Measurements from ENCODE around the gene CA10.

The CA10 gene

GRCh38 chr17:51819341-51820219 lies 338.9 kb downstream of the CA10 start:
- no peak for FAIRE-seq
- no peak for DNase-seq (ENCODE audit: low spot score)

GRCh38 chr17:51818777-51819176 lies 339.7 kb downstream of the CA10 start:
- peak; percentile 17 for DNase-seq (ENCODE audit: low spot score)
- no peak for FAIRE-seq

DNA sequence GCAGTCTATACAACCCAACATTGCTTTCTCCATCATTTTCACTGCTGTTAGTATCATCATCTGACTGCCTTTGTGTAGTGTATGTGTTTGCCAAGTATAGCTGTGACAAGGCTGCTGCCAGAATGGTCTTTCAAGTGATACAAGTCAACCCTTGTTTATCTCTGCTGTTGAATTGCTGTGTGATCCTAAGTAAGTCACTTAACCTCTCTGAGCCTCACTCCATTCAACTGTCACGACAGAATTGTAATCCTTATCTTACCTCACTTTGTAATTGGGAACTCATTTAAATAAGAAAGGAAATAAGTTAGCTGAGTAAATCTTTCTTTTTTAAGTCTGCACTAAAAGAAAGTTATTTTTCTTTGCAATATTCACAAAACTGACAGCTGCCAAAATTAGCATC lies 340.6 kb downstream of the CA10 start:
- FAIRE-seq (no peak), DNase-seq (ENCODE audit: low spot score) (no peak)

DNA sequence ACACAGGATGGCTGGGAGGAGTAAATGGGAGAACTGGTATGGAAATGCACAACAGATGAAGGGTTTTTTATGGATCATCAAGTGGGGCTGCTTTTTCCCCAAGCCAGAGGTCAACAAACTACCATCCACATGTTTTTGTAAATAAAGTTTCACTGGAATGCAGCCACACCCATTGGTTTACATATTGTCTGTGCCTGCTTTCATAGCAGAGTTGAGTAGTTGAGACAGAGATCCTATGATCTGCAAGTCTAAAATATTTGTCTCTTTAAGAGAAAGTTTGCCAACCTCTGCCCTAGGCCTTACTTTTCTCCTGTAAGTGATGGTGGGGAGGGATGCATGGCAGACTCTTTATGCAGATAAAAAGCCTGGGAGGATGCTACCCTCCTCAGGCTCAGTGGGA lies 341.4 kb downstream of the CA10 start:
- no peak for DNase-seq (ENCODE audit: low spot score)
- FAIRE-seq, result no peak

- DNase-seq (ENCODE audit: low spot score) (no peak), FAIRE-seq (no peak)
Measured at GRCh38 chr17:51815097-51815496, 343.4 kb downstream of the CA10 start.

DNA sequence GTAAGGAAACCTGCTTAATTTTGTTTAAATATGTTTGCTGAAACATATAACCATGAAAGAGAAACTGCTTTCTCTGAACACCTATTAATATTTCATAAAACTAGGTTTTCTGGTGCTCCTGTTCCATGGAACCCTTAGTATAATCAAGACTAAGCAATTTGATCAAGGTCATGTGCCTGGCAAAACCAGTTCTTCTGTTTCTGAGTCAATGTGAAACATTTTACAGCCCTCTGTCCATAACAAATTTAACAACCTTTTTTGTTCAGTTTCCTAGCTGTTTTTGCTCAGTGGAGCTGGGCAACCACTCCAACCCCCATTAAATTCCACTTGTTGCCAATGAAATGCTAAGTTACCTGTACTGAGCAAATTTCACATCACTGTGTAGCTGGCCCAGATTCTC lies 344.0 kb downstream of the CA10 start:
- FAIRE-seq (no peak), DNase-seq (ENCODE audit: low spot score) (no peak)

- no peak for FAIRE-seq
Measured at GRCh38 chr17:51813784-51814174, 344.7 kb downstream of the CA10 start.

DNA sequence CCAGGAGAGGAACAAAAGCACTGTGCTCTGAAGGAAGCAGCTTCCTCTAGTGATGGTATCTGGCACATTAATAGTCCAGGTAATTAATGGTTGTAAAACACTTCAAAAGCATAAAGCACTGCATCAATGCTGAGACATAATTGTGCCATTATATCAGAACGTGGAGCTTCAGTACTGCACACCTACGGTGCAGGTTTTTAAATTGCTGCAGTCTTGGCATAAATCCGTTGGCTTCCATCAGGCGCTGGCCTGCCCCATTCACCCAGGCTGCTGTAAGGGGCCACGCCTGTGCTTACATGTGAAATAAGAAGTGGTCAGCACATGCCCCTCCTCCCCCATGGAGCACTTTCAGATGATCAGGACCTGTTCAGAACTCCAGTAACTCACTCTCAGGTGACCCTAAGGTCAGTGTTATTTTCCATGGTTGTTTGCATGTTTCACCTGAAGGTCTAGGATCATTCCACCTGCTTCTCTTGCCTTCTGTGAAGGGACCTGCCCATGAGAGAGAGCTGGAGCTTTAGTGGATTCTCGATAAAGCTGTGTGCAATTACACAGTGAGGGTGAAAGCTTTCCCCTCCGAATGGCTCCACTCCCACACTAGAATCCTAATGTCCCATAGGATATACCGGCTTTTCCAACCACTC lies 345.3 kb downstream of the CA10 start:
- FAIRE-seq (no peak), DNase-seq (ENCODE audit: low spot score) (no peak)

More at GRCh38 chr17:51813784-51814174, 344.7 kb downstream of the CA10 start:
- no peak for DNase-seq (ENCODE audit: low spot score)

DNA sequence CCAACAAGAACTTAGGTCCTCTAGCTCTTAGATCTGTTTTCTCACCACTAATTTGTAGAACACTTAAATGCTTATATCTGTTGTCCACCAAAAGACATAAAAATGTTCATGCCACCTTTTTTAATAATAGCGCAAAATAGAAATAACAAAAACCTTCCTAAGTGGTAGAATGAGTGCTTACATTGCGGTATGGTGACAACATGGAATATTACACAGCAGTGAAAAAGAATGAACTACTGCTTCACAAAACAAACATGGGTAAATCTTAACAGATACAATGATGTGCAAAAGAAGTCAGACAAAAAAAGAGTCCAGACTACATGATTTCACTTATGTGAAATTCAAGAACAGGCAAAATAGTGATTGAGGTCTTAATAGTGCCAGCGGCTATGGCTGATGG lies 351.1 kb downstream of the CA10 start:
- no peak for DNase-seq (ENCODE audit: low spot score)
- no peak for FAIRE-seq

GRCh38 chr17:51805765-51806164 lies 352.7 kb downstream of the CA10 start:
- DNase-seq (ENCODE audit: low spot score) (no peak), FAIRE-seq (no peak)

DNA sequence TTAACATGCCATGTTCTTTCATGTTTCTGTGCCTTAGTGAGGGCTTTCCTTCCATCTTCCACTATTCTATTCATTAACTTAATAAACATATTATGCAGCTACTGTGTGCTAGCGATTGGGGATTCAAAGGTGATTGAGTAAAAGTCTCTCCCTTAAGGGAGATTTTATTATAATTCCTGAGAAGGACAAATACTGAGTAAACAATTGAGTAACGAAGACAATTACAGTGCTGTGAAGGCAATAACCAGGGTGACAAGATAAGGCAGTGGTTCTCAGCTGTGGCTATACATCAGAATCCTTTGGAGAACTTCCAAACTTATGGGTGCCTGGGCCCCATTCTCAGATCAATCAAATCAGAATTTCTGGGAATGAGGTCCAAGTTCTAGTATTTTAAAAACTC lies 353.3 kb downstream of the CA10 start:
- FAIRE-seq (no peak), DNase-seq (ENCODE audit: low spot score) (no peak)

GRCh38 chr17:51803161-51803560 lies 355.4 kb downstream of the CA10 start:
- DNase-seq (ENCODE audit: low spot score), result no peak

GRCh38 chr17:51802544-51802943 lies 356.0 kb downstream of the CA10 start:
- FAIRE-seq, result no peak
- DNase-seq (ENCODE audit: low spot score), result no peak

More at GRCh38 chr17:51803161-51803560, 355.4 kb downstream of the CA10 start:
- FAIRE-seq, result no peak

DNA sequence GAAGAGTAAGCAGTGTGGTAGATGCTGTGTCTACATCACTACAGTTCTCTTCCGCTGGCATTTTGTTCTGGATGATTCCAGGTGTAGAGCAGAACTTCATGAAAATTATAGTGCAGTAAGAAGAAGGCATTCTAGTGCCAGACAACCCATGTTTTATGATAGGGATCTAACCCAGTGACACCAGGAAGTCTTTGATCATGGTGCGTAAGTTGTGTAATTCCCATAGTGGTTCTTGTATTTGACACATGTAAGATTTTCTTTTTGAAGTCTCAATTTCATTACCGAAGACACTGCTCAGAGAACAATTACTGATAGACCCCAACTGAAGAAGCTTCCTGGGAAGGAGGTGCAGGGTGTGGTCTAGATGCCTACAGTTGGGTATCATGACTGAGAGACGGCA lies 356.9 kb downstream of the CA10 start:
- DNase-seq (ENCODE audit: low spot score) (no peak), FAIRE-seq (no peak)

DNA sequence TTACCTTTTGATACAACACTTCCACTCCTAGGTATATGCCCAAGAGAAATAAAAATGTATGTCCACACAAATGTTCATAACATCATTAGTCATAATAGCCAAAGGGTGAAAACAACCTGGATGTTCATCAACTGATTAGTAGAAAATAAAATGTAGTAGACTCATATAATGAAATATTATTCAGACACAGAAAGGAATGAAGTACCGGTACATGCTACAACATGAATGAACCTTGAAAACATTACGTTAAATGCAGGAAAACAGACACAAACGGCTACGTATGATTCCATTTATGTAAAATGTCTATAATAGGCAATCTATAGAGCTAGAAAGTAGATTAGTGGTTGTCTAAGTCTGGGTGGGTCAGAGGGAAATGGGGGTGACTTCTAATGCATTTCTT lies 358.5 kb downstream of the CA10 start:
- FAIRE-seq, result no peak
- DNase-seq (ENCODE audit: low spot score), result no peak

DNA sequence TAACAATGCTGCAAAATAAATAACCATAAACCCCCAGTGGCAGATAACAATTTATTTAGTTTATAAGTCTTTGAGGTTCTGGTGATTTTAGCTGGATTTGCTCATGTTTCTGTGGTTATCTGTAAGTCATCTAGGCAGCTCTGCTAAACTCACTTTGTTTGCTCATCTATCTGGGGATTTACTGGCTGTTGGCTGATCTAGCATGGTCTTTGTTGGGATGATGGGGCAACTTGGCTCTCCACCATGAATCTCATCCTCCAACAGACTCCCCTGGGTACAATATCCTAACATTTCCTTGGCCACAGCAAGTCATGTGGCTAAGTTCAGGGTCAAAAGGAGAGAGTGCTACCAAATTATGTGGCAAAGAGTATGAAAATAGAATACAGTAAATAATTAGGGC lies 359.3 kb downstream of the CA10 start:
- no peak for DNase-seq (ENCODE audit: low spot score)
- FAIRE-seq, result no peak

GRCh38 chr17:51797150-51797549 lies 361.4 kb downstream of the CA10 start:
- FAIRE-seq, result no peak
- DNase-seq (ENCODE audit: low spot score), result no peak

DNA sequence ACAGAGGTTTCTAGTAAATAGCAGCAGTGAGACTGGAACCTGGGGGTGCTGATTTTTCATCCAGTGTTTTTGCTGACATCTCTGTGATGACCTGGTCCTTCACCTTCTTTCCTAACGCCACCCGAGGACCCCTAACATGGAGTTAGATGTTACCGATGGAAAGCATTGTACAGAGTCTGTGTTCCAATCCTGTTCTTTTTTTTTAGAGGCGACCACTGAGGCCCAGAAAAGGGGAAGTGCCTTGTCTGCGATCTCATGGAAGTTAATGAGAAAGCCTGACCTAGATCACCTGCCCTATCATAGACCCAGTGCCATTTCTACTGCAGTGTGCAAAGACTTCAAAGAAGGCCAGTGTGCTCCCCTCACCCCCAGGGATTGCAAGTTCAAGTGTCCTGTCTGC lies 362.5 kb downstream of the CA10 start:
- no peak for FAIRE-seq

GRCh38 chr17:51795401-51795800 lies 363.1 kb downstream of the CA10 start:
- DNase-seq (ENCODE audit: low spot score), result no peak
- FAIRE-seq, result no peak

More for the DNA sequence above, 362.5 kb downstream of the CA10 start:
- no peak for DNase-seq (ENCODE audit: low spot score)

DNA sequence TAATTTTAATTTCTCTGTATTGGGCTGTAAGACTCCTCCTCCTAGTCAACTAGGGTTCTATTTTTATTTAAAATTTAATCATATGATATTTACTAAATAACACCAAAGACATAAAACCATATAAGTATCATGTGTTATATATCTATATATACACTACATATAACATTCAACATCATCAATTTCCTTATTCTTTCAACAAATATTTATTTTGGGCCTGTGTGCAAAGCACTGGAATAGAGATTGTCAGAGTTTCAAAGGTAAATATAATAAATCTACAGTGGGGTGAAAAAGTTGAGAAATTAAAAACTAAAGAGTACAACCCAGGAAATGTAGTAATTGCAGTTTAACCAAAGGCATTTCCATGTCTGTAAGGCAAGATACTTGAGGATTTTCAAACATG lies 364.0 kb downstream of the CA10 start:
- FAIRE-seq (no peak), DNase-seq (ENCODE audit: low spot score) (no peak)

GRCh38 chr17:51793686-51794085 lies 364.8 kb downstream of the CA10 start:
- FAIRE-seq (no peak), DNase-seq (ENCODE audit: low spot score) (no peak)

DNA sequence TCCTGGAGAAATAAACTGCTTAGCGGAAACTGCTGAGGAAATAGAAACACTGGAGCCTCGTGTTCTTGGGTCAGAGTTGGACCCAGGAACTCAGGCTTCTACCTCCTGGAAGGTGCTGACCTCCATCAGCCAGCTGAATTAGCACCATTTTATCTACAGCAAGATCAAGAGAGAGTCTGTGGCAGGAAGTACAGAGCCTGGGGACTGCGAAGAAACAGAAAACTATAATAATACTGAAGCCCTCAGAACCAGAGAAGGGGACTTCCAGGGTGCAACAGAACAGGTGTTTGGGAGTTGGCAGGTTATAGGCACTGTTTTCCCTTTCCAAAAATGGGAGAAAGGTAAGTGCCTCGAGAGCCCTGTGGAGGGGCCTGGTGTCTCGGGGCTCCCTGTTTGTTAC lies 379.7 kb downstream of the CA10 start:
- DNase-seq (ENCODE audit: low spot score) (no peak), FAIRE-seq (no peak)
